Activated T-cell treated with anti-CD3 and anti-CD28 coated beads, Interleukin-2, amount 50 U/mL, for 1 hour (primary cell): ENCODE results near the gene SCLT1.

Experiments used
- DNase-seq: peaks from one replicate; pipeline ENCODE4 v3.0.0-alpha.2; 2020

Gene SCLT1

DNA sequence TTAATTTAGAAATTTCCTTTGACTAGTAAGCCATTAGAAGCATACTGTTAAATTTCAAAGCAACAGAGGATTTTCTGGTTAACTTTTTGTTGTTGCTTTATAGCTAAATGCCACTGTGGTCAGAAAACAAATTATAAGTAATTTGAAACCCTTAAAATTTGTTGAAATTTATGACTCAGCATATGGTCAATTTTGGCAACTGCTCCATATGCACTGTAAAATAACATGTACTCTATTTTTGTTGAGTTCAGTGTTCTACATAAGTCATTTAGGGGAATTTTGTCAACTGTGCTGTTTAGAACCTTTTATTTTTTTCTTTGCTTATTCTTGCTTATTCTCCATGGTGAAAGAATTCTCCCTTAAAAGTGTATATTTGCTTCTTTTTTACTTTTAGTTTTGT, 28.6 kb downstream of the SCLT1 start:
- no peak for DNase-seq

- no peak for DNase-seq
Observed at GRCh38 chr4:129063640-129064039, 29.7 kb downstream of the SCLT1 start.

- no peak for DNase-seq
Observed at GRCh38 chr4:129062580-129062979, 30.8 kb downstream of the SCLT1 start.

GRCh38 chr4:129059028-129059427, 34.3 kb downstream of the SCLT1 start:
- DNase-seq = no peak

- no peak for DNase-seq
Observed at GRCh38 chr4:129046055-129046959, 47.0 kb downstream of the SCLT1 start.

GRCh38 chr4:129043523-129043922, 49.8 kb downstream of the SCLT1 start:
- no peak for DNase-seq

DNA sequence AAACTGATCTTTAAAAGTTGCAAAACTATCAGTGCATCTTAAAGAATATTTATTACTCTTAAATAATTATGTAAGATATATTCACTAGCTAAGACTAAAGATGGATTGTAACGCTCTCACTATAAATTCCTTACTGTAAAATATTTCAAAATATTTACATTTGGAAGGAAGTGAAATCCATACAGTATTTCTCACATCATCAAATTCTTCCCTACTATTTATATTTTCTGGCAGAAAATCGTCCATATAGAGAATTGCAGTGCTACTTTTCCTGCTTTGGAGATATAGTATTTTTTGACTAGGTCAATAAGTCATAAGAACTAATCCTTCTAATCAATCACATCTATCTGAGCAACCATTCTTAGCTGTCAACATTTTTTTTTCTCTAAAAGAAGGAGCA, 52.9 kb downstream of the SCLT1 start:
- DNase-seq = no peak

DNA sequence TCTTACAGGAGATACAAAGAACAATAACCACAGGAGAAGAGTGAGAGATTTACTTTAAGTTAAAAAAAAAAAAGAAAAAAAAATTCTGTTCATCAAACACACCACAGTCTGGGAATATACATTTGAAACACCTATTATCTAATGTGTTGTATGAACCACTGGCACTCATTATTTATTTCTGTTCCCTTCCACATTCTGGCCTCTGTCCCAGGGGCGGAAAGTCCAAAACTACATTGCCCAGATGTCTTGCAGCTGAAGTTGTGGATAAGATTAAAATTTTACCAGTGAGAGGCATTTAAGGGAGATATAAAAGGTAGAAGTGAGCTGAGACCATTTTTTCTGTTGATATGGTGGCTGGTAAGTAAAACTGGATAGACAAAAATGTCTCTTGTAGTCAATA, 56.2 kb downstream of the SCLT1 start:
- no peak for DNase-seq

GRCh38 chr4:129014566-129015509, 78.5 kb downstream of the SCLT1 start:
- no peak for DNase-seq

DNA sequence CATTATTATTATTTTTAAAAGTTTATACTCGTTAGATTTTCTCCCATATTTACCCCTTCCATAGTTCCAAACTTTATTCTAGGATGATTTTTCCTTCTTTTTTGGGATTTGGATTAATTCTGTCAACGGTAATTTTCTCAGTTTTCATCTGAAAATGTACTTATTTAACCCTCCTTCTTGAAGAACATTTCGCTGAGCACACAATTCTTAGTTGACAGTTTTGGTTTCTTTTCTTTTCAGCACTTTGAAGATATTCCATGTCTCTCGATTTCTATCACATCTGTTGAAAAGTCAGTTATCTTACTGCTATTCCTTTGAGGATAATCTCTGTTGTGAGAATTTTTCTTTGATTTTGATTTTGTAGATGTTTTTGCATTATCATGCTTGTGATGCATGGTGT, 85.2 kb downstream of the SCLT1 start:
- no peak for DNase-seq

DNA sequence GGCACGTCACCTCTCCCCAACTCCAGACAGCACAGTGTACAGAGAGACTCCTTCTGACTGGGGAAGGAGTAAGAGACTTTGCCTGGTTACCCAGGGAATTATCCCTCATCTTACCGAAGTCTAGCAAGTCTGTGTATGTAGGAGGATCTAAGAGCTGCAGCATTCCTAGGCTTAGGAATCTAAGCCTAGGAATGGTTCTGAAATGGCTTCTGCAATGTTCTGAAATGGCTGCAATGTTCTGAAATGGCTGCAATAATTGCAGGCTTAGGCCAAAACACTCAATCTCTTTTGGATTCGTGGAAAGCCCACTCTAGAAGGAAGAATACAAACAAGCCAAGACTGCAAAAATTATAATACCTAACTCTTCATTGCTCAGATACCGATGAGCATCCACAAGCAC, 106.4 kb downstream of the SCLT1 start:
- DNase-seq = no peak

DNA sequence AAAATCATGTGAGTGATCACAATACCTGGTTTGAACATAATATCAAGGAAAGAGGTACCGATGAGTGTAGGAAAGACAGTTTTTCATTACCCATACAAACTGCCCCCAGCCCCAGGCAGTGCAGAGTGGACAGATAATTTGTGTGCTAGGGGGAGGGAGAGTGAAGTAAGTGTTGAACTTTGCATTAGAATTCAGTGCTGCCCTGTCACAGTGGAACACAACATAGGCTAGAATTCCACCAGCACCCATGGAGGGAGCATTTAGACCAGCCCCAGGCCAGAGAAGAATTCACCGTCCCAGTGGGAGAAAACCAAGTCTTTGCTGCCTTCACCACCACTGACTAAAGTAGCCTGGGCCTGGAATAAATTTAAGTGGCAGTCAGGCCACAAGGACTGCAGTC, 107.3 kb downstream of the SCLT1 start:
- DNase-seq = no peak

GRCh38 chr4:128983771-128984485, 109.4 kb downstream of the SCLT1 start:
- DNase-seq = no peak

- no peak for DNase-seq
Observed at GRCh38 chr4:128981377-128981776, 112.0 kb downstream of the SCLT1 start.

DNA sequence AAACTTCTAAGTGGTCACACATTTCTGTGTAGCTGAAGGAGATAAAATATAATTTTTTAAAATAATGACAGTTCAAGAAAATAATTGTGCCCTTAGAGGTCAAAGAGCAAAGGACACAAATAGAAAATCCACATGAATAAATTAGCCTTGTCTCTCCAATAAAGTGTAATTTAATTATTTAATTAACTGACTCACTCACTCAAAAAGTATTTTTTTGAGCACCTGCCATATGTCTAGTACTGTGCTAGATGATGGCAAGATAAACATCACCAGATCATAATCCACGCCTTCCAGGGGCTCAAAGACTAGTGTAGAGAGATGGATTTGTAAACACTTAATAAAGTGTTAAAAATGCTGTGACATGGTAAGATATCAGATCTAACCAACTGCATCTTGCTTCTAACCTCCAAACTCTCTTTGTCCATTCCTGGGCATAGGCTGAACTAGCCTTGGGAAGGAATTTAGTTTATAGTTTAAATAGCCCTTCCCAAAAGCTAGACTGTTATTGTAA, 112.5 kb downstream of the SCLT1 start:
- no peak for DNase-seq

DNA sequence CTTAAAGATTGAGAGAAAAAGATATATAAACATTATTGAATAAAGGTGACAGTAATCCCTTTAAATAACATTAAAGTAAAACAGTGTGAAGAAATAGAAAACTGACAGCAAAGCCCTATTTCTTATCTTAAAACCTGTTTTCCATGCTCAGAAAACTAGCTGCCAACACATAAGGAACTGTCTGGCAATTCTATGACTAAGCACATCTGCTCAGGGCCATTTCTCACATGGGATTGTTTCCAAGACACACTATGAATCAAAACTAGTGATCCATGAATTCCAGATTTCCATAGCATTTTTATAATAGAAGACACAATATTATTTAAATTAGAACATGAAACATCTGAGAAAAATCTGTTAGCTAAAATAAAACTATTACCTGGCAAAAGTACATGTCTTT, 113.4 kb downstream of the SCLT1 start:
- no peak for DNase-seq

DNA sequence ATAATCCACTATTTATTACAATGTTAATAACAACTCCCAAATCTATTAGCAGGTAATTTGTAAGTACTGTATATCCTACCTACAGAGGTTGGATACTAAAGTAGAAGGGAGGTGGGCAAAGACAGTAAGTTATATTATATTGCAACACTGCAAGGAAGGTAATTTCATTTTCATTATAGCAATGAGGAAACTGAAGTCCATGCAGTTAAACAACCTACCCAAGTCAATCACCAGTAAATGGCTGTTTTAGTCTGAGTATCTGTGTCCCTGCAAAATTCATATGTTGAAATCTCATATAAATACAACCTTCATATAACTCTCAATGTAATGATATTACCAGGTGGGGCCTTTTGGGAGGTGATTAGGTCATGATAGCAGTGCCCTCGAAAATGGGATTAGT, 114.4 kb downstream of the SCLT1 start:
- DNase-seq = no peak

GRCh38 chr4:128974136-128974581, 119.2 kb downstream of the SCLT1 start:
- no peak for DNase-seq

DNA sequence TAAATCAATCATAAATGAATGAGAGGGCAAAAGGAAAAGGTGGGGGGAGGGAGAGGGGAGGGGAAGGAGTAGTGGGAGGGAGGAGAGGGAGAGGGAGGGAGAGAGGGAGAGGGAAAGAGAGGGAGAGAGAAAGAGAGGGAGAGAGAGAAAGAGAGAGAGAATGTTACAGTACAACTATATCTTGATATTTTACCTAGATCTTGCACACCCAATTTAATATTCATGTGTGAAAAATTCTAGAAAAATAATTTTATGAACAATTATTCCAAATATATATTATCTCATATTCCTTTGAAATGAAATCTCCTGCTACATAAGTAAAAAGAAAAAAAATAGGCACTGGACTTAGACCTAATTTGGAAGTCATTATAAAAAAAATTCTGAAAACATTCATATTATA, 120.0 kb downstream of the SCLT1 start:
- no peak for DNase-seq

DNA sequence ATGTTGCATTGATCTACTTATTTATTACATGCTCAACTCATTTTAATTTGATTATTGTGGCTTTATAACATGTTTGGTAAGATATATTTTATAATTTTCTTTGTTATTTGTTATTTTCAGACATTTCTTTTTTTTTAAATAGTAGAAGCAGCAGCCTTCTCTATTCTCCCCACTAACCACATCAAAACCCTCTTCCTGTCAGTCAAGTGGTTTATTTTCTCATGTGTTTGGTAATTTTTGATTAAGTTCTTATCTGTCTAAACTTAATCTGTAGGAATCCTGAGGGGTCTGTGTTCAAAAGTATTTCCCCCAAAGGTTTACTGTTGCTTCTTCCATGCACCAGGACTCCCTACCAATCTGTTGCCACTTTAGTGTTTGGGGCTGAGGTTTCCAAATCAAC, 131.9 kb downstream of the SCLT1 start:
- DNase-seq = no peak

DNA sequence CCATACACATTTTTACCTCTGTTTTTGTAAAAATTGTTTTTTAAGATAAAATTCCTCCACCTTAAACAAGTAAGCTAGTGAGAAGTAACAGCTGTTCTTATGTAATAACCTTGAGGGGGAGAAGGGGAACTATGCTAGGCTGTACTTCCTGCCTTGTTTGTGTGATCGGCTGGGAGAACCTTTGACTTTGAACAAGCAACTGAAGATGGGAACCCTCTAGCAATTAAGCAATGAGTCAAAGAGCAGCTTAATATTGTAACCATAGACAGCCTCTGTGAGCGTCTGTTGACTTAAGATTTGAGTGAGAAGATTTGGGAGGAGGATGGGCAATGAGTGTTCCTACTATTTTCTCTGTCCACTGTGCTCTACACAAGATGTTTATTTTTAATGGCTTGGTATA, 135.1 kb downstream of the SCLT1 start:
- DNase-seq = no peak

- no peak for DNase-seq
Observed at GRCh38 chr4:128957459-128957858, 135.9 kb downstream of the SCLT1 start.

GRCh38 chr4:128955751-128956150, 137.6 kb downstream of the SCLT1 start:
- no peak for DNase-seq
